OCI-LY7 (cell line): ENCODE measurements around the gene APCDD1L.

Source experiments
- EZH2phosphoT487 ChIP-seq: fragments of 200-600 bp; sonication (generic); IDR thresholded peaks from 2 replicates; pipeline ENCODE4 v1.6.1; 2018; ENCODE audit warnings: low read depth, borderline replicate concordance, mild to moderate bottlenecking, mixed run types, antibody characterized with exemption, low read length, moderate library complexity, mixed read lengths
- TF ChIP-seq, protein P1 (sequence below): fragments of 200-600 bp; sonication (generic); conservative IDR thresholded peaks from 2 replicates; pipeline ENCODE4 v1.5.1; 2014; ENCODE audit warnings: mild to moderate bottlenecking, antibody characterized with exemption, low read length, moderate library complexity, mixed read lengths

- TF ChIP-seq, protein P1, sequence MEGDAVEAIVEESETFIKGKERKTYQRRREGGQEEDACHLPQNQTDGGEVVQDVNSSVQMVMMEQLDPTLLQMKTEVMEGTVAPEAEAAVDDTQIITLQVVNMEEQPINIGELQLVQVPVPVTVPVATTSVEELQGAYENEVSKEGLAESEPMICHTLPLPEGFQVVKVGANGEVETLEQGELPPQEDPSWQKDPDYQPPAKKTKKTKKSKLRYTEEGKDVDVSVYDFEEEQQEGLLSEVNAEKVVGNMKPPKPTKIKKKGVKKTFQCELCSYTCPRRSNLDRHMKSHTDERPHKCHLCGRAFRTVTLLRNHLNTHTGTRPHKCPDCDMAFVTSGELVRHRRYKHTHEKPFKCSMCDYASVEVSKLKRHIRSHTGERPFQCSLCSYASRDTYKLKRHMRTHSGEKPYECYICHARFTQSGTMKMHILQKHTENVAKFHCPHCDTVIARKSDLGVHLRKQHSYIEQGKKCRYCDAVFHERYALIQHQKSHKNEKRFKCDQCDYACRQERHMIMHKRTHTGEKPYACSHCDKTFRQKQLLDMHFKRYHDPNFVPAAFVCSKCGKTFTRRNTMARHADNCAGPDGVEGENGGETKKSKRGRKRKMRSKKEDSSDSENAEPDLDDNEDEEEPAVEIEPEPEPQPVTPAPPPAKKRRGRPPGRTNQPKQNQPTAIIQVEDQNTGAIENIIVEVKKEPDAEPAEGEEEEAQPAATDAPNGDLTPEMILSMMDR = no peak
- TF ChIP-seq EZH2phosphoT487 = no peak
Measured at GRCh38 chr20:58438970-58439808, 76.0 kb downstream of the APCDD1L start.
